Esophagus muscularis mucosa (tissue), 4 donors: ENCODE data around the gene XRCC6. TPM values are rescaled to one million over a fixed set of nuclear protein-coding genes. Genes with fewer than 3 reads are reported as not detected.

Experiments used
- DNase-seq: peaks from one replicate; pipeline ENCODE4 v3.0.0-alpha.2; 2017; ENCODE audit errors: extremely low spot score
- H3K27ac ChIP-seq, 4 donors: fragments of 200-600 bp; sonication (generic); replicated peaks in 1 of 4; 1 replicate in 3 of 4; 2 replicates in 1 of 4; pipeline ENCODE4 v1.5.1; 2016 to 2019; ENCODE audit warnings: mild to moderate bottlenecking in 1 of 4
- H3K27me3 ChIP-seq, 4 donors: fragments of 200-600 bp; sonication (generic); one replicate each; pipeline versions ENCODE4 v1.5.1 to v1.6.0; 2016 to 2019
- H3K36me3 ChIP-seq, 4 donors: fragments of 200-600 bp; sonication (generic); one replicate each; pipeline ENCODE4 v1.5.1; 2016 to 2019
- H3K4me1 ChIP-seq, 4 donors: fragments of 200-600 bp; sonication (generic); one replicate each; pipeline ENCODE4 v1.5.1; 2016 to 2019
- H3K4me3 ChIP-seq, 4 donors: fragments of 200-600 bp; sonication (generic); 1 replicate in 2 of 4; 2 replicates in 2 of 4; pipeline ENCODE4 v1.5.1; 2016 to 2019; ENCODE audit warnings: mild to moderate bottlenecking in 4 of 4, moderate library complexity in 1 of 4
- H3K9me3 ChIP-seq, 4 donors: fragments of 200-600 bp; sonication (generic); 1 replicate in 3 of 4; 2 replicates in 1 of 4; pipeline ENCODE4 v1.5.1; 2016 to 2019
- EP300 ChIP-seq: sonication (generic); formaldehyde crosslinking; IDR thresholded peaks from one replicate; pipeline ENCODE4 v1.6.1; 2017; ENCODE audit warnings: antibody characterized with exemption
- POLR2A ChIP-seq: fragments of 450-650 bp; IDR thresholded peaks from one replicate; pipeline ENCODE4 v1.6.1; 2017; ENCODE audit warnings: antibody characterized with exemption, moderate library complexity, mild to moderate bottlenecking, low read depth
- POLR2AphosphoS5 ChIP-seq, 2 donors: sonication (generic); formaldehyde crosslinking; IDR thresholded peaks; one replicate each; pipeline ENCODE4 v1.6.1; 2017; ENCODE audit warnings: antibody characterized with exemption in 2 of 2
- WGBS: methylation state at CpG from one replicate; pipeline ENCODE4 v1.1.5; 2018; 5-methylcytosine and 5-hydroxymethylcytosine counted together
- intact Hi-C: fragments of 100-400 bp; cut with DNase I; formaldehyde crosslinking; loops from one replicate; pipeline ENCODE4 v1.15.1; 2023
- total RNA-seq, 4 donors: library from RNA; depleted of rRNA; stranded (reverse); fragments of >200 nt; gene quantifications; one replicate each; pipeline versions ENCODE4 v1.1.0 to v1.2.1, GENCODE V29; 2016
- TF ChIP-seq, protein P1 (sequence below), 3 experiments: fragments of 200-600 bp in 2 of 3; fragments of 450-650 bp in 1 of 3; sonication (generic) in 2 of 3; IDR thresholded peaks; one replicate each; pipeline ENCODE4 v1.5.1; 2017 to 2019; ENCODE audit warnings: antibody characterized with exemption in 3 of 3, mild to moderate bottlenecking in 2 of 3, moderate library complexity in 1 of 3

Gene XRCC6
- total RNA-seq, 4 donors from 2014 or later, result 181 to 255 (median 233) TPM

DNA sequence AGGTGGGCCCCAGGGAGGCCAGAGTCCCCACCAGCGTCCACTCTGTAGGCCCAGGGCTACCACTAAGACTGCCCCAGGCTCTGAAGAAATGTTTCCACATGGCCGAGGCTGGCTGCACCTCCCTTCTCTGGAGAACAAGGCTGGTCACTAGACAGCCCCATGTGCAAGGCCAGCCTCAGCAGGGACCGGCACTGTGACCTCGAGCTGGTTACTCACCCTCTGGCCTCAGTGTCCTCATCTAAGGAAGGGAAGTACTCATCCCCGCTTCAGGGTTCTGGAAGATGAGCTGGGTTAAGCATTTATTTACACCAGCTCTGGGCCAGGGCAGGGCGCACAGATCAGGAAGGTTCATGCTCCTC lies 41.1 kb upstream of the XRCC6 start:
- Histone ChIP-seq H3K4me1 (peaks cover 4 to 10% (median 7%) of the 10 kb centered on the region in 4 donors), H3K27ac (no peak overlapping the region), H3K4me3 (no peak overlapping the region), H3K9me3 (no peaks in the 10 kb centered on the region), H3K27me3 (no peaks in the 10 kb centered on the region), H3K36me3 (peaks cover 22 to 96% (median 72%) of the 10 kb centered on the region in 4 donors)
- DNase-seq, result no peak
- 97% methylated on average over 6 of the region's 6 CpGs for WGBS
- intact Hi-C loops, result no loop called here
- no peak for TF ChIP-seq POLR2AphosphoS5 (IDR thresholded peaks at IDR 0.05)
- TF ChIP-seq EP300, result no peak
- TF ChIP-seq, protein P1, sequence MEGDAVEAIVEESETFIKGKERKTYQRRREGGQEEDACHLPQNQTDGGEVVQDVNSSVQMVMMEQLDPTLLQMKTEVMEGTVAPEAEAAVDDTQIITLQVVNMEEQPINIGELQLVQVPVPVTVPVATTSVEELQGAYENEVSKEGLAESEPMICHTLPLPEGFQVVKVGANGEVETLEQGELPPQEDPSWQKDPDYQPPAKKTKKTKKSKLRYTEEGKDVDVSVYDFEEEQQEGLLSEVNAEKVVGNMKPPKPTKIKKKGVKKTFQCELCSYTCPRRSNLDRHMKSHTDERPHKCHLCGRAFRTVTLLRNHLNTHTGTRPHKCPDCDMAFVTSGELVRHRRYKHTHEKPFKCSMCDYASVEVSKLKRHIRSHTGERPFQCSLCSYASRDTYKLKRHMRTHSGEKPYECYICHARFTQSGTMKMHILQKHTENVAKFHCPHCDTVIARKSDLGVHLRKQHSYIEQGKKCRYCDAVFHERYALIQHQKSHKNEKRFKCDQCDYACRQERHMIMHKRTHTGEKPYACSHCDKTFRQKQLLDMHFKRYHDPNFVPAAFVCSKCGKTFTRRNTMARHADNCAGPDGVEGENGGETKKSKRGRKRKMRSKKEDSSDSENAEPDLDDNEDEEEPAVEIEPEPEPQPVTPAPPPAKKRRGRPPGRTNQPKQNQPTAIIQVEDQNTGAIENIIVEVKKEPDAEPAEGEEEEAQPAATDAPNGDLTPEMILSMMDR (IDR thresholded peaks at IDR 0.05), result no peak
- TF ChIP-seq POLR2A, result no peak

DNA sequence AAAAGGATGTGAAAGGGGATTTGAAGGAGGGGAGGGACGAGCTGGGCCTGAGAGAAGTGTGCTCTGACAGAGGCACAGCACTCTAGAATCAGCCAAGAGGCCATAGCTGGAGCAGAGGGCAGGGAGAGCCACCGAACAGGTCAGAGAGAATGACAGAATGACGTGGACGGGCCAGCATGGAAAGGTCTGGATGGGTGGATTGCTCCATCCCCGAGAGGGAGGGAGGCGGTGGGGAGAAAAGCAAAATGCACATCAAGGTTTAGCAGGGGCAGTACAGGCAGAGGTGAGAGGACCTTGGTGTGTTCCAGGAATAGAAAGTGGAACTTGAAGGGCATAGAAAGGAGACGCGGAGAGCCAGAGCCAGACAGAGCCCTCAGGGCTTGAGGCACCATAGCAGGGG lies 38.4 kb upstream of the XRCC6 start:
- DNase-seq, result no peak
- TF ChIP-seq POLR2A (no peak), EP300 (no peak), POLR2AphosphoS5 (IDR thresholded peaks at IDR 0.05) (no peak)
- TF ChIP-seq, protein P1 (IDR thresholded peaks at IDR 0.05), result no peak
- Histone ChIP-seq H3K27me3 (no peaks in the 10 kb centered on the region), H3K4me3 (no peak overlapping the region), H3K9me3 (no peaks in the 10 kb centered on the region), H3K4me1 (peaks cover 0 to 5% (median 3%) of the 10 kb centered on the region in 4 donors), H3K27ac (no peak overlapping the region), H3K36me3 (peaks cover 22 to 76% (median 57%) of the 10 kb centered on the region in 4 donors)
- intact Hi-C loops, result no loop called here
- 77% methylated on average over 8 of the region's 8 CpGs for WGBS

GRCh38 chr22:41584881-41585280 lies 36.2 kb upstream of the XRCC6 start:
- H3K4me1 ChIP-seq, result peaks cover 14 to 22% (median 20%) of the 10 kb centered on the region in 4 donors
- H3K27ac ChIP-seq, result no peak overlapping the region
- no peaks in the 10 kb centered on the region for H3K9me3 ChIP-seq
- peaks cover 22 to 54% (median 37%) of the 10 kb centered on the region in 4 donors for H3K36me3 ChIP-seq
- intact Hi-C loops, result loop anchor here (5.0 kb wide), 1 partner anchor 38 kb away; no protein-coding TSS in a partner anchor
- H3K4me3 ChIP-seq, result no peak overlapping the region
- 87% methylated on average over 6 of the region's 6 CpGs for WGBS
- H3K27me3 ChIP-seq, result no peaks in the 10 kb centered on the region
- DNase-seq, result no peak
- TF ChIP-seq POLR2A (no peak), POLR2AphosphoS5 (IDR thresholded peaks at IDR 0.05) (no peak), EP300 (no peak)
- TF ChIP-seq, protein P1 (IDR thresholded peaks at IDR 0.05), result no peak

GRCh38 chr22:41585898-41586297 lies 35.2 kb upstream of the XRCC6 start:
- TF ChIP-seq EP300 (no peak), POLR2AphosphoS5 (IDR thresholded peaks at IDR 0.05) (no peak), POLR2A (no peak)
- TF ChIP-seq, protein P1 (IDR thresholded peaks at IDR 0.05), result no peak
- Histone ChIP-seq H3K4me3 (no peak overlapping the region), H3K27me3 (no peaks in the 10 kb centered on the region), H3K9me3 (no peaks in the 10 kb centered on the region), H3K36me3 (peaks cover 19 to 45% (median 32%) of the 10 kb centered on the region in 4 donors), H3K4me1 (peaks cover 14 to 28% (median 25%) of the 10 kb centered on the region in 4 donors), H3K27ac (no peak overlapping the region)
- WGBS, result 95% methylated on average over 7 of the region's 7 CpGs
- no peak for DNase-seq
- intact Hi-C loops, result loop anchor here (5.0 kb wide), 1 partner anchor 39 kb away; no protein-coding TSS in a partner anchor

- H3K36me3 ChIP-seq, result peaks cover 13 to 35% (median 21%) of the 10 kb centered on the region in 4 donors
- WGBS, result 97% methylated on average over 7 of the region's 7 CpGs
- DNase-seq, result no peak
Measured at GRCh38 chr22:41587347-41587723, 33.8 kb upstream of the XRCC6 start.

More at GRCh38 chr22:41587347-41587723, 33.8 kb upstream of the XRCC6 start:
- Histone ChIP-seq H3K4me1 (peaks cover 14 to 28% (median 25%) of the 10 kb centered on the region in 4 donors), H3K4me3 (no peak overlapping the region), H3K27me3 (no peaks in the 10 kb centered on the region), H3K9me3 (no peaks in the 10 kb centered on the region), H3K27ac (no peak overlapping the region)
- intact Hi-C loops, result loop anchor here (5.0 kb wide), 1 partner anchor 40 kb away; no protein-coding TSS in a partner anchor
- TF ChIP-seq POLR2AphosphoS5 (IDR thresholded peaks at IDR 0.05) (no peak), POLR2A (no peak), EP300 (no peak)
- TF ChIP-seq, protein P1 (IDR thresholded peaks at IDR 0.05), result no peak
